HepG2 (cell line): ENCODE data around the gene OVCA2. TPM values are rescaled to one million over a fixed set of nuclear protein-coding genes. Genes with fewer than 3 reads are reported as not detected.
A peak's percentile ranks its signal among the peaks of the same experiment; 100 is the strongest.

Experiments
- ATF3 ChIP-seq: sonication (generic); formaldehyde crosslinking; IDR thresholded peaks from 2 replicates; pipeline ENCODE4 v1.4.0; 2020; ENCODE audit warnings: missing genetic modification reagents
- DNMT1 ChIP-seq: sonication (generic); formaldehyde crosslinking; IDR thresholded peaks from 2 replicates; pipeline ENCODE4 v1.5.1; 2020; ENCODE audit warnings: mild to moderate bottlenecking, missing genetic modification reagents
- DR1 ChIP-seq: sonication (generic); formaldehyde crosslinking; IDR thresholded peaks from 2 replicates; pipeline ENCODE4 v1.8.0; 2021; ENCODE audit warnings: mild to moderate bottlenecking, missing genetic modification reagents, inconsistent platforms
- EHMT2 ChIP-seq: fragments of 200-600 bp; sonication (generic); IDR thresholded peaks from 2 replicates; pipeline ENCODE4 v1.7.0; 2017; ENCODE audit warnings: antibody characterized with exemption, low read depth, low read length, borderline replicate concordance
- FOXK2 ChIP-seq: fragments of 450-650 bp; IDR thresholded peaks from 2 replicates; pipeline ENCODE4 v1.6.1; 2016
- HMG20A ChIP-seq: IDR thresholded peaks from 2 replicates; pipeline ENCODE4 v1.6.1; 2016; ENCODE audit warnings: borderline replicate concordance
- IRX3 ChIP-seq: sonication (generic); formaldehyde crosslinking; IDR thresholded peaks from 2 replicates; pipeline ENCODE4 v1.8.1; 2023; ENCODE audit warnings: mild to moderate bottlenecking, low read depth, missing genetic modification reagents, borderline replicate concordance
- MED1 ChIP-seq: sonication (generic); formaldehyde crosslinking; IDR thresholded peaks from 2 replicates; pipeline ENCODE4 v1.4.0; 2020; ENCODE audit warnings: missing genetic modification reagents
- REPIN1 ChIP-seq: sonication (generic); formaldehyde crosslinking; IDR thresholded peaks from 2 replicates; pipeline ENCODE4 v1.8.0; 2022; ENCODE audit warnings: missing genetic modification reagents, low read depth, mild to moderate bottlenecking, borderline replicate concordance
- RFXAP ChIP-seq: sonication (generic); formaldehyde crosslinking; IDR thresholded peaks from 2 replicates; pipeline ENCODE4 v1.4.0; 2020; ENCODE audit warnings: missing genetic modification reagents, borderline replicate concordance
- SALL1 ChIP-seq: sonication (generic); formaldehyde crosslinking; IDR thresholded peaks from 2 replicates; pipeline ENCODE4 v1.8.0; 2022; ENCODE audit warnings: mild to moderate bottlenecking, missing genetic modification reagents
- TFDP1 ChIP-seq: IDR thresholded peaks from 2 replicates; pipeline ENCODE4 v1.6.1; 2016; ENCODE audit warnings: missing compliant biosample characterization, missing genetic modification reagents, borderline replicate concordance
- TMF1 ChIP-seq: sonication (generic); formaldehyde crosslinking; IDR thresholded peaks from 2 replicates; pipeline ENCODE4 v1.8.1; 2022; ENCODE audit warnings: low read depth, missing genetic modification reagents
- TRIM22 ChIP-seq: fragments of 450-650 bp; IDR thresholded peaks from 2 replicates; pipeline ENCODE4 v1.6.1; 2017
- ZNF18 ChIP-seq: sonication (generic); formaldehyde crosslinking; IDR thresholded peaks from 2 replicates; pipeline ENCODE4 v1.8.0; 2022; ENCODE audit warnings: mild to moderate bottlenecking, missing genetic modification reagents; ENCODE audit not compliant: insufficient replicate concordance
- ZNF446 ChIP-seq: sonication (generic); formaldehyde crosslinking; IDR thresholded peaks from 2 replicates; pipeline ENCODE4 v1.5.0; 2020; ENCODE audit warnings: mild to moderate bottlenecking, missing genetic modification reagents
- ZNF709 ChIP-seq: sonication (generic); formaldehyde crosslinking; IDR thresholded peaks from 2 replicates; pipeline ENCODE4 v1.5.0; 2020; ENCODE audit warnings: mild to moderate bottlenecking, missing genetic modification reagents
- ZNF720 ChIP-seq: sonication (generic); formaldehyde crosslinking; IDR thresholded peaks from 2 replicates; pipeline ENCODE4 v1.4.0; 2020; ENCODE audit warnings: missing genetic modification reagents
- ZNF746 ChIP-seq: sonication (generic); formaldehyde crosslinking; IDR thresholded peaks from 2 replicates; pipeline ENCODE4 v1.8.0; 2022; ENCODE audit warnings: mild to moderate bottlenecking, missing genetic modification reagents
- ZNF772 ChIP-seq: sonication (generic); formaldehyde crosslinking; IDR thresholded peaks from 2 replicates; pipeline ENCODE4 v1.5.0; 2020; ENCODE audit warnings: mild to moderate bottlenecking, missing genetic modification reagents
- ZNF816 ChIP-seq: sonication (generic); formaldehyde crosslinking; IDR thresholded peaks from 2 replicates; pipeline ENCODE4 v1.8.0; 2022; ENCODE audit warnings: missing genetic modification reagents, mild to moderate bottlenecking, borderline replicate concordance
- polyA plus RNA-seq, 8 experiments: library from polyadenylated mRNA; depleted of rRNA in 3 of 8; stranded (reverse) in 7 of 8; unstranded in 1 of 8; fragments of >200 nt; fragmentation: Illumina TruSeq in 4 of 8; extraction: Trizol in 4 of 8; gene quantifications; 2 replicates each; pipeline versions ENCODE4 v1.2.1 to v1.2.3, GENCODE V29; 2011 to 2016; ENCODE audit warnings: low read depth in 4 of 8, missing spikeins in 1 of 8, mixed read lengths in 1 of 8; ENCODE audit not compliant: insufficient read depth in 1 of 8
- total RNA-seq, 5 experiments: library from RNA; depleted of rRNA; stranded (reverse); fragments of >200 nt; fragmentation: Illumina TruSeq; extraction: Trizol; gene quantifications; 2 replicates each; pipeline ENCODE4 v1.2.3, GENCODE V29; 2016; ENCODE audit warnings: low read depth in 1 of 5
- TF ChIP-seq, protein P1 (sequence below): sonication (generic); formaldehyde crosslinking; IDR thresholded peaks from 2 replicates; pipeline ENCODE4 v1.4.0; 2020; ENCODE audit warnings: missing genetic modification reagents
- TF ChIP-seq, protein P2 (sequence below): IDR thresholded peaks from 2 replicates; pipeline ENCODE4 v1.6.1; 2016; ENCODE audit warnings: missing compliant biosample characterization, missing genetic modification reagents, borderline replicate concordance

The OVCA2 gene
- total and polyA plus RNA-seq, 2 of the 13 experiments (the other 11 are each of a cell fraction or from before 2014, with no cell fraction given), result 23.7 to 28.2 TPM

GRCh38 chr17:1997927-1998742, 43.7 kb upstream of the OVCA2 start (continued):
- peak; percentile 18; the same call in 1 of the 2 replicates for TF ChIP-seq TFDP1 (CRISPR knock-in tag)
- no peak for TF ChIP-seq FOXK2
- TF ChIP-seq, protein P1, sequence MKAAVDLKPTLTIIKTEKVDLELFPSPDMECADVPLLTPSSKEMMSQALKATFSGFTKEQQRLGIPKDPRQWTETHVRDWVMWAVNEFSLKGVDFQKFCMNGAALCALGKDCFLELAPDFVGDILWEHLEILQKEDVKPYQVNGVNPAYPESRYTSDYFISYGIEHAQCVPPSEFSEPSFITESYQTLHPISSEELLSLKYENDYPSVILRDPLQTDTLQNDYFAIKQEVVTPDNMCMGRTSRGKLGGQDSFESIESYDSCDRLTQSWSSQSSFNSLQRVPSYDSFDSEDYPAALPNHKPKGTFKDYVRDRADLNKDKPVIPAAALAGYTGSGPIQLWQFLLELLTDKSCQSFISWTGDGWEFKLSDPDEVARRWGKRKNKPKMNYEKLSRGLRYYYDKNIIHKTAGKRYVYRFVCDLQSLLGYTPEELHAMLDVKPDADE (CRISPR knock-in tag), result no peak
- TF ChIP-seq RFXAP (CRISPR knock-in tag), result peak; percentile 54; the same call in 1 of the 2 replicates
- TF ChIP-seq TRIM22, result no peak
- no peak for TF ChIP-seq ZNF720 (CRISPR knock-in tag)
- peak; percentile 90 for TF ChIP-seq ZNF746 (CRISPR knock-in tag)
- peak; percentile 70 for TF ChIP-seq SALL1 (CRISPR knock-in tag)
- TF ChIP-seq IRX3, result 0 out of 2 replicates have a peak, but pooled peaks have one; percentile 57
- no peak for TF ChIP-seq DNMT1 (CRISPR knock-in tag)
- TF ChIP-seq TMF1 (CRISPR knock-in tag), result no peak
- no peak for TF ChIP-seq ZNF709 (CRISPR knock-in tag)
- 0 out of 2 replicates have a peak, but pooled peaks have one; percentile 27 for TF ChIP-seq ZNF772
- no peak; the same call in 1 of the 2 replicates for TF ChIP-seq DR1
- TF ChIP-seq MED1, result no peak
- no peak for TF ChIP-seq ZNF816 (CRISPR knock-in tag)
- TF ChIP-seq REPIN1, result peak; percentile 36; the same call in 1 of the 2 replicates
- TF ChIP-seq HMG20A, result 0 out of 2 replicates have a peak, but pooled peaks have one; percentile 46
- peak; percentile 13; the same call in 1 of the 2 replicates for TF ChIP-seq ATF3 (CRISPR knock-in tag)
- no peak for TF ChIP-seq ZNF446 (CRISPR knock-in tag)
- no peak for TF ChIP-seq EHMT2
- no peak for TF ChIP-seq ZNF18
- TF ChIP-seq, protein P2, sequence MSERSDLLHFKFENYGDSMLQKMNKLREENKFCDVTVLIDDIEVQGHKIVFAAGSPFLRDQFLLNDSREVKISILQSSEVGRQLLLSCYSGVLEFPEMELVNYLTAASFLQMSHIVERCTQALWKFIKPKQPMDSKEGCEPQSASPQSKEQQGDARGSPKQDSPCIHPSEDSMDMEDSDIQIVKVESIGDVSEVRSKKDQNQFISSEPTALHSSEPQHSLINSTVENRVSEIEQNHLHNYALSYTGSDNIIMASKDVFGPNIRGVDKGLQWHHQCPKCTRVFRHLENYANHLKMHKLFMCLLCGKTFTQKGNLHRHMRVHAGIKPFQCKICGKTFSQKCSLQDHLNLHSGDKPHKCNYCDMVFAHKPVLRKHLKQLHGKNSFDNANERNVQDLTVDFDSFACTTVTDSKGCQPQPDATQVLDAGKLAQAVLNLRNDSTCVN (CRISPR knock-in tag), result no peak
